HG03457 (cell line): Measurements from ENCODE around the gene DAP.
"Not testable (repeated sequence)": the region's sequence is repeated elsewhere in the genome, so short reads cannot be mapped to it uniquely, and the experiment has no call there.

Experiments
- ATAC-seq: cut with Tn5 transposase; IDR thresholded peaks from one replicate; pipeline ENCODE4 v1.9.1; 2021; ENCODE audit warnings: moderate number of reproducible peaks; ENCODE audit not compliant: unreplicated experiment

The DAP gene

GRCh38 chr5:10735569-10736276 lies 25.3 kb downstream of the DAP start:
- ATAC-seq = peak; percentile 77

- no peak for ATAC-seq
Observed at GRCh38 chr5:10734832-10735523, 26.1 kb downstream of the DAP start.

- no peak for ATAC-seq
Observed at GRCh38 chr5:10734037-10734709, 26.9 kb downstream of the DAP start.

- ATAC-seq = no peak
Observed at GRCh38 chr5:10733426-10733825, 27.6 kb downstream of the DAP start.

GRCh38 chr5:10731913-10732312 lies 29.1 kb downstream of the DAP start:
- ATAC-seq = no peak

DNA sequence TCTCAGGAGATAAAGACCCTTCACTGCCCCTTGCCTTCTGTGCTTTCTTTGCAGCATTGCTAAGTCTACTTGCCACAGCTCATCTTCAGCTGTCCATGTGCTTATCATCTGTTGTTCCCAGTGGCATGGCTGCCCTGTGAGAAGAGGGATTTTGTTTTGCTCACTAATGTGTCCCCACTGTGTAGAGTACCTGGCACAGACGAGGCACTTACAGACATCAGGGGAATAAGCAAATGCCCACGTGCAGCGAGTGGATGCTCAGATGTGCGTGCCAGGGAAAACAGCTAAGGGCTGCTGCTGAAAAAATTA lies 31.0 kb downstream of the DAP start:
- ATAC-seq = no peak

- ATAC-seq = no peak
Observed at GRCh38 chr5:10729320-10730042, 31.6 kb downstream of the DAP start.

DNA sequence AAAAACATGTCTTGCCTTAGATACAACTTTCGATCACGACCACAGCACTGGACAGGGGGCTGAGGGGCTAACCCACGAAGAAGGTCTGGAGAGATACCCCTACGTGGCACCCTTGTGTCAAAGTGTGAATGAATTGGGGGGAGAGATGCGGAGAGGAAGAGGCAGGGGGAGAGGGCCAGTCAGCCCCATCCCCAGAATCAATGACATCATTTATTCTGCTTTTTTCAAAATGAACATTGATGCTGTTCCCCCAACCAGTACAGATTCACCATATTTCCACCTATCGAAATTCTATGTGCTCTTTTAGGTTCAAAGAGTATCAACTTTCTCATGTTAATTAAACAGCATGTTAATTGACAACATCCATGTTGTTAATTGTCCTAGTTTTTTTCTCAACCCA lies 32.4 kb downstream of the DAP start:
- ATAC-seq = no peak

DNA sequence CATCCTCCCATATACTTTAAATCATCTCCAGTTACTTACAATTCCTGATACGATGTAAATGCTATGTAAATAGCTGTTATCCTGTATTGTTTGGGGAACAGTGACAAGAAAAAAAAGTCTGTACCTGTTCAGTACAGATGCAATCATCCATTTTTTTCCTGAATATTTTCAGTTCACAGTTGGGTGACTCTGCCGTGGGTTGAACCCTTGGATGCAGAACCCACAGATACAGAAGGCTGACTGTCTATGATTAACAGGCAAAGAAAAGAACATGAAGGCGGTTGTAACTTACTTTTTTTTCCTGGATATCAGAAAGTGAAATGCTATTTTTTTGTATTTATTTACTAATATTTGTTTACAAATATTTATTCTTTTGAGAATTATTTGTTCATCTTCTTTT lies 33.2 kb downstream of the DAP start:
- no peak for ATAC-seq

DNA sequence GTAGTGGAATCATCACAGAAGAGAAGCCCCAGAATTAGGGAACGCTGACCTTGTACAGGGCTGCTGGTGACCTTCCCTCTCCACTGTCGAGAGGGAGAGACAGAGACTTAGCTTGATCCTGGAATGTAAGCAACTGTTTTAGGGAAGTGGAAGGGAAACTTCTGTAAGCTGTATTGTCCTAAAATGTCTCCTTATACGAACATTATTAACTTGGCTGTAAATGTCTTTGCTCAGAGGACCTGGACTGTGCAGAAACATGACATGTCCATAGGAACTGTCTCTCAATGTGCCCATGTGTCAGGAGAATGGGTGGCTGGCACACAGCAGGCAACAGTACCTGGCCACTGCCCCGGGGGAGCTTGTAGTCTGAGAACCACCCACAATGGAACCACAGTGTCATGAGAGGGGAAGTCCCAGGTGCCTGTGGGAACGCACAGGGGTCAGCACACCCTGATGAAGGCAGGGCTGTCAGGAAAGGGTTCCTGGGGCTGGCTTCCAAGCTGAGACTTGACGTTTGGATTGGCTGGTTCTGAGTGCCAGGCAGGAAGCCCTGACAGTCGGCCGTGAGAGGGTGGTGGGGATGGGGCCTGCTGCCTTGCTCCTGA lies 34.0 kb downstream of the DAP start:
- ATAC-seq = peak; percentile 93

- ATAC-seq = no peak
Observed at GRCh38 chr5:10726179-10726912, 34.7 kb downstream of the DAP start.

DNA sequence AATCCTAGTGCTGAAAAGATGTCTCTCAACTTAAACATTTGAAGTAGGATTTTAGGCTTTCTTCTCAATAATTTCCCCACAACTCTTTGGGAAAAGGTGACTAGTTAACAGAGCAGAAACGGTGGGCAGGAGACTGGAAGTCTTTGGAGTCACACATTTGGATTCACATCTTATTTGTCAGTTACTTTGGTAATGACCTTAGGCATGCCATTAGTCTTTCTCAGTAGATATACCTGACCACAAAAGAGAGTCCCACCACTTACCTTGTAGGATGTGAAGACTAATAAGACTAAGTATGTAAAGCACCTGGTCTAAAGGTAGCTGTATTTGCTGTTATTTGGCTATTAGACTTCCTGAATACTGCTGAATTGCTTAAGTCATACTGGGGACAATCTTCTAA lies 35.4 kb downstream of the DAP start:
- no peak for ATAC-seq

DNA sequence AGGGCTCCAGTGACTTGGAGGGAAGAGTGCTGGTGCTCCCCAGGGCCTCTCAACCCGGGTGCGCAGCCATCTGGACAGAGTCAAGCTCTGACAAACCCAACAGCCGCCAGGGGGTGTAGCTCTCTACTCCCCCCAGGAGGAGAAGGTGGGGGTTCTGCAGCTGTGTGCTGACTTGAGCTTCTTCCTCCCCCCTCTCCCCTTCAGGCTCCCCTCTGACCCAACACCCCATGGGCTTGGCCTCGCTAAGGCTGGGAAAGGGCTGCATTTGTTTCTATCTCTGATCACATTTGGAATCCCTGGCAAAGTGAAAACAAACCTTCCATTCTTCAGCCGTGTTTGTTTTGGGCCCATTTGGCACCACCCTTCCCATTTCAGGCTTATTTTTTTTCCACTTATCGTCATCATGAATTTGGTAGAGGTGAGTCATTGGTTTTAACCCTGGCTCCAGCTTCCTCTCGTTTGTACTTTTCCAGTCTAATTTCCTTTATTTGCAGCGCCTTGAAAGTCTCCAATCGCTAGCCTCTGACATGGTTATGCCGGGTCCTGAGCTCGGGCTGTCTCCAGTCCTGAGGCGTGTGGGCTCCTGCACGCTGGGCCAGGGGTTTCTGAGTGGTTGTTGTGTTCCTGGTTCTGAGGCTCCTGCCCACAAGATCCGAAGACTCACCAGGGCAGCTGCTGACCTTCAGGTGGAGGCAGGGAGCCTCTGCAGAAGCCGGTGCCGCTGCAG lies 36.1 kb downstream of the DAP start:
- no peak for ATAC-seq

- no peak for ATAC-seq
Observed at GRCh38 chr5:10723514-10723913, 37.5 kb downstream of the DAP start.

DNA sequence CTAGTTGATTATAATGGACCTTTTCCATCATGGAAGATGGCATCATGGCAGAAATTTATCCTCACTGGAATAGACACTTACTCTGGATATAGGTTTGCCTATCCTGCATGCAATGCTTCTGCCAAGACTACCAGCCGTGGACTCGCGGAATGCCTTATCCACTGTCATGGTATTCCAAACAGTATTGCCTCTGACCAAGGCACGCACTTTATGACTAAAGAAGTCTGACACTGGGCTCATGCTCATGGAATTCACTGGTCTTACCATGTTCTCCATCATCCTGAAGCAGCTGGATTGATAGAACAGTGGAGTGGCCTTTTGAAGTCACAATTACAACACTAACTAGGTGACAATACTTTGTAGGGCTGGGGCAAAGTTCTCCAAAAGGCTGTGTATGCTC lies 40.3 kb downstream of the DAP start:
- not testable (repeated sequence) for ATAC-seq

- no peak for ATAC-seq
Observed at GRCh38 chr5:10719965-10720364, 41.1 kb downstream of the DAP start.

- not testable (repeated sequence) for ATAC-seq
Observed at GRCh38 chr5:10718617-10719016, 42.4 kb downstream of the DAP start.

DNA sequence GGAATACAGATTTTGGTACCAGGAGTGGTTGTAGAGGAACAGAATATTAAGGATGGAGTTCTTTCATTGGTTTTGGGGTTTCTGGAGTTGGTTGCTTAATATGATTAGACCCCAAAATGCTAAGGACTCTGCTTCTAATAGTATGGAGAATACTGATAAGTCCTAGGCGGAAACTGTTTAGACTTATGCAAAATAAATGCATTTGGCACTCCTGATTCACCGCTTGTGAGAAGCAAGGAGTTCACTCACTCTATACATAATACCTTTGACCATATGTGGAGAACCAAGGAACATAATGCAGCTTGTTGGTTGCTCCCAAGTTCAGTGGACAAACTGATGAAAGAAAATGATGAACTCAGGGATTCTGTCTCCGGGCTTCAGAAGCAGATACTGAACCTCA lies 44.2 kb downstream of the DAP start:
- not testable (repeated sequence) for ATAC-seq

DNA sequence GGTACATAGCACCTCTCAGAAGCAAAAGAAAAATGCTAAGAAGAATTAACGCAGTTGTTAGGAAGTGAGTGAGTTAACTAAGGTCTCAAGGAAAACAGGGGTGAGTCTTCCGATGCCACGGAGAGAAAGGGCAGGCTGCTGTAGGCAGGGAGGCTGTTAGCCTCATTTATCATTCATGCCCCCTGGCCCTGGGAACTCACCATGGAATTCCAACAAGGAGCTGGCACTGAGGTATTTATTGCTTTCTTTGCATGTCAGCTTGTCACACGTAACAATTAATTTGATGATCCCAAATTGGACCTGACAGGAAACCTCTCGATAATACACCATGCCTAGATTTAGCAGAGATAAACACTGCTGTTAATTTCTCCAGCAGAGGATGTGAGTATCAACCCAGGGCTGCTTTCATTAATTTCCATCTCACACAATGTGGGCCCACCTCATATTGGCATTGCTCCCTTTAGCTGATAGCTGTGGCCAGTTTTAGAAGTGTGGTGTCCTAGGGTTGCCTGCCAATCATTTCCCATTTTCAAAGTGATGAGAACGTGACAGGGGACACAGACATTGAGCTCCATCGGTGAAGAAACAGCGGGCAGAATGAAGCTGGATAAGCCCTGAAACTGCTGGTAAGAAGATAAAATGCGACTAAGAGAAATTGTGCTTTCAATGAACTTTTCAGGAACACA lies 45.3 kb downstream of the DAP start:
- no peak for ATAC-seq
